NCI-H146 (cell line): ENCODE data around the gene NUAK1.

Source experiments
- DNase-seq: peaks from one replicate; lab custom pipeline; 2025; lab: John Stamatoyannopoulos, UW

NUAK1 gene

DNA sequence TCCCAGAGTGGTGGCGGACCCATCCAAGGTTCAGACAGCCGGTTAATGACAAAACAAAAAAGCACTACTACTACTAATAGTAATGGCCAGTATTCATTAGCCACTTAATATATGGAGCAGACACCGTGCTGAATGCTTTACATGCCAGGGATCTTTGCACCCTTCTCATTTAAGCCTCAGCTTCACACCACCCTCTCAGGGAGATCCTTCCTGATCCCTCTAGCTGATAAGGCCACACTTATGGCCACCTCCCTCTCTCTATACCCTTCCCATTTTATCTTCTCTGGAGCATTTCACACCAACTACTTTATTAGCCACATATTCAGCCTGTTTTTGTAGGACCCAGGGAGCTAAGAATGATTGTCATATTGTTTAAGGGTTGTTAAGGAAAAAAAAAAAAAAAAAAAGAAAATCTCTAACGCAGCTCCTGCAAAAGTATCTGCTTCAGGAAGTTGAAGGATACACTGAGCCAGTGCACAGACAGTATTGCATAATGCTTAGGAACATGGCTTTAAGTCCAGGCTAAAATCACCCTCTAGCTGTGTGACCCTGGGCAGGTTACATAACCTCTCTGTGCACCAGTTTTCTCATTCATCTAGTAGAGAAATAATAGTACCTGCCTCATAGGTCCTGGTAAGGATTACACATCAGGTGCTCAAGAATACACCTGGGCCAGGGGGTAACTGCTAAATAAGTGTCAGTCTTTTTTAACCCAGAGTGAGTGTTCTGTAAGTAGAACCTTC, 29.4 kb downstream of the NUAK1 start:
- no peak for DNase-seq

DNA sequence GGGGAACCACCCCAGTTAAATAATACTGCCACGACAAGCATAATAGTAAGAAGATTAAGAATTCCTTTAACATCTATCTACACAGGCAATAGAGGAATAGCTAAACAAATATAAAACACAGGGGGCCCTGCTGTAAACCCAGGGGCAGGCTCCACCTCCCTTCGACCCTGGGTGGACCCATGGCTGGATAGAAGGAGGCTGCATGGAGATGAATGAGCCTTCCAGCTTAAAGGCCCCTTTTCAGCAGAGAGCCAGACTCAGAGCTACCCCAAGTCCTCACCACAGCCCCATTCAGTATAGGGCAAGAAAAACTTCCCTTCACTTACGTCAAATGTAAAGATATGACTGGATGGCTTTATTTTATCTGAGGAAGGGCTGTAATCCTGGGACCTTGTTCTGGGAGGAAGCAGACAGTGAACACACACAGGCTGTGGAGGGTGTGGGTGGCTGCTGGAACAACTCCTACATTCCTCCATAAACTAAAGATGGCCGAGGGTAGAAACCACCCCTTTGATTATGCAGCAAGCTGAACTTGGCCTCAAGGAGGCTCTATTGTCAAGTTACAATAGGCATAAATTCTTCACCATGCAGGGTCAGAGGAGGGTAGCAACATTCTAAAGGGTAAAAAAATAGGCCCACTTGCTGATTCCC, 30.4 kb downstream of the NUAK1 start:
- DNase-seq: no peak

DNA sequence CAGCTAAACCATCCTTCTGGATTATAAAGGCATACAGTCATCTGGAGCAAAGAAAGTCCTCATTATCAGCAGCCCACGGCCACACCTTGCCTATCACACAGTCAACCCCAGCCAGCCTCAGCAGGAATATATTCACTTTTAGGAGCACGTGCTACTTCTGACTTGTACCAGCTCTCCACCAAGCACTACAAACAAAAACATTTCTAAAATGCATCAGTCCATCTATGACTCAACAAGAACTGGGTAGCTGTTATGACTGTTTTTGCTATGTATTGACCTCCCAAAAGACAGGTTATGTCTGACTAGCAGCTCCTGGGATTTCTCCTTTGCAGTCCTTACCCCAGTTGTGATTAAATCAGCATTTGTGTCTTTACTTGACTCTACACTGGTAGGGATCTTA, 31.2 kb downstream of the NUAK1 start:
- no peak for DNase-seq

DNA sequence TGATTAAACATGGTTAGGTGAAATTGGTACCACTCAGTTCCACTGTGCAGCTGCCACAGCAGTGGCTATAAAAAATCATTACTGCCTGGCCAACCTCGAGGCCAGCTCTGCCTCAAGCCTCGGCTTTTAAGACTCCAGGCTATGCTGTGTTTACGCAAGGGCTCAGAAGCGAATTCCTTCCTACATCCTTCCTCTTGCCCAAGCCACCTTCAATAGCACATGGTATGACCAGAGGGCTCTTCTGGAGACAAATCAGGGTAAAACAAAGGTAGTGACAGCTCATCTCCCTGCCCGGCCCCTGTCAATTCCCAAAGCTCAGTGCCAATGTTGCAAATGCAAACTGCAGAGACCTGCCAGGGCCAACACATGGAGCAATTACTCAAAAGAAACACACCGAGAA, 31.9 kb downstream of the NUAK1 start:
- no peak for DNase-seq

DNA sequence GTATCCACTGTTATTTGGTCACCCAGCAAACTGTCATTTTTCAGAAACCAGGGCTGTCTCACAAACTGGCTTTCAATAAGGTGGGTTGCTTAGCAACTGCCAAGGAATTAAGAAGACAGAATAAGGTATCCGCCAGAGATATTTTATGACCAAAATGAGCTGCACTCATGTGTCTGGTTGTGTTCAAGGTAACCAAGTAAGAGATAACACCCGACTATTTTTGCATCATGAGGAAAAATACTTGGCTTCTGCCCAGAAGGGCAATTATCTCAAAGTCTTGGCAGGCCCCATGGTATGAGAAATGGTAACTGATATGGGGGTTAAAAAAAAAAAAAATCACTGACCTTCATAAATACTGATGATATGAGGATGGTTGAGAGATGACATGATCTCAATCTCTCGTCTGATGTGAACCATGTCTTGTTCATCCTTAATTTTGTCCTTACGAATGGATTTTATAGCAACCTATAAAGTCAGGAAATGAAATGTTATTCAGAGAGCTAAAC, 32.6 kb downstream of the NUAK1 start:
- DNase-seq: no peak

DNA sequence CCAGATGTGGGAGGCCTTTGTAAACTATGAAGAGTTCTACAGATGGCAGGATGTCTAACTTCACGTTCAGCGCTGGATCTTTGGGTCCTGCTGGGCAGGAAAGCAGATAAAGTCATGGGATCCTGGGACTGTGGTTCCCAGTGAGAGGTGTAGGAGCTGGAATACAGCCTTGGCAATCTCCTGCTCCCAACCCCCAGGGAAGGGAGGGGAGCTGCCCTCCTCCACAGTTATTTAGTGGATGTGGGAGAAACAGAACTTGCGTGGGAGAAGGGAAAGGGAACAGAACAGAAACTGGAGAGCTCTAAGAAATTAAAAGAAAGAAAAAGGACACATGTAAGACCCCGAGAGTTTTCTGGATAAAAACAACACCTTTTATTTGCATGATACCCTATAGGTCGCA, 37.0 kb downstream of the NUAK1 start:
- DNase-seq: no peak

DNA sequence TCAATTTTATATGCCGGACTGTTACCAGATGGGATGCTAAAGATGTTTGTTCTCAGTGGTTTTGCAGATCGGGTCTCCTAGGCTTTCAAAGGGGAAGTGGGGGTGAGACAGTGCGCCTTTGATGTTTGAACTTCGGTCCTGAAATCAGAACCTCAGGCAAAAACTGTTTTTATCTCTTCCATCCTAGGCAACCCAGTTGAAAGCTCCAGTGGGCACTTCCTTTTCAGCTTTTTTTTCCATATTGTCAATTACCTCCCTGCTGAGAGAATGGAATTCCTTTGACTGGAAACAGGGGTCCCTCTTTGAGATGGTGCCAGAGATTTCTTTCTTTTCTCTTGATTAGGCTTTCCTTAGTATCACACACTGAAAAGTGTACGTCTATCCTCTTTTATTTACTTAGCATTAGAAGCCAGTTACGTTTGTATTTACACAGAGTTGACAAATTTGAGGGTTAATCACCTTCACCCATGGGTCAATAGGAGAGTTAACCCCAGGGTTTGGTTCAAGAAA, 40.0 kb downstream of the NUAK1 start:
- DNase-seq: no peak

DNA sequence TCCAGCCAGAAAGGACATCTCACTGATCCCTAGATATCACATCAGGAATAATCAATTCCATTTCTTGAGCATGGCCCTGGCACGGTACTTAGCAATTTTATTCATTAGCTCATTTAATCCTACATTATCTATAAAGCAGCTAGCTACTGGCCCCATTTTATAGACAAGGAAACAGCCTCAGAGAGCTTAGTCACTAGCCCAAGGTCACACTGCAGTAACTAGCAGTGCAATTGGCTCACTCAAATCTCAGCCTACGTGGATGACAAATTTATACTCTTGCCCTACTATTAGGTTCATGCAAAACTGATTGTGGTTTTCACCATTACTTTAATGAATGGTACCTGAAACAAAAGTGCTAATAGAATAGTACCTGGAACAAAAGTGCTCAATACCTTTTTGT, 41.7 kb downstream of the NUAK1 start:
- no peak for DNase-seq

DNA sequence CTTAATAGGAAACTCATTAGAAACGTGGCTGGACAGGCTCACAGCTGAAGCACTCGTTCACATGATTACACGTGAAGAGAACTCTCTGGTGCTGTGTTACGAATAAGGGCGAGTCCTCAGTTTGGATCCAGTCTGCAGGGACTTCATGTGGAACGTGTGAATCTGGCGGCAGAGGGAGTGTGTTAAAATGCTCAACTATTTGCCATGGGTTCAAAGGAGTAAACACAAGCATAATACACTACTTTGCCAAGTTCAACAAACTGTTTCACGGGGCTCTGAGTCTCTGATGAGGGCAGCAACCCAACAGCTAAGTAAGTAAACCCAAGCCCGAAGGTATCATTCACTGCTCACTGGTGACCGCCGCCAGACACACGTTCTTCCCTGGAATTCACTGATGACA, 42.4 kb downstream of the NUAK1 start:
- DNase-seq: no peak

DNA sequence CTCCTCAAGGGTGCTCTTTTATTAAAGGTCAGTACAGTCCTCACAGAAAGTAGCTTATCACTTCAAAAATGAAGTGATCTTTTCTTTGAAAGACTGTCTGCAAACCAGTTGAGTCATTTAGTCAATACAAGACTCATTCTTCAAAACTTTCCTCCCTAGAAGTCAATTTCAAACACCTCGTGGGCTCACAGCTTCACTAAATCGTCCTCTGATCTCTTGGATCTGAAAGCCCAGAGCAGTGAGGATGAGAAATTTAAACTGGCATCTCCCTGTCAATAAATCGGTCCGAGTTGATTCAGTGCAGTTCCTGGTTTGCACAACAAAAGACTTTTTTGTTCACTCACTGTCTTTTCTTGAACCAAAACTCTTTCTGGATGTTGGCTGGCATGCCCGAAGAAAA, 44.5 kb downstream of the NUAK1 start:
- no peak for DNase-seq

DNA sequence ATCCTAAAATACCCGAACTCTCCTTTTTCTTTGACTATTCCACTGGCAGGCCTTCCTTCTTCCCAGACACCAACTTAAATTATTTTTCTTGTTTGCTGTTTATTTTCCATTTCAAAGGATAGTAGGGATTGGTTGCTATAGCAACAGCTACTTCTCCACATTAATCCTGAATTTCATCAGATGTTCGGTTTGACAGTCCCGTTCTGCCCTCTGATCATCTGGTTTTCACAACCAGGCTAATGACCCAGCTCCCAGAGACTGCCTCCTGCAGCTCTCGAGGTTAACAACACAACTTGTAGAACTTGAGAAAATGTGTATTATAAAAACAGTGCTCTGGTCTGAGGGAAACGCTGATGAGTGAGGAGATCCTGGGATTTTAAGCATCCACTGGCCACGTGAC, 45.5 kb downstream of the NUAK1 start:
- no peak for DNase-seq

DNA sequence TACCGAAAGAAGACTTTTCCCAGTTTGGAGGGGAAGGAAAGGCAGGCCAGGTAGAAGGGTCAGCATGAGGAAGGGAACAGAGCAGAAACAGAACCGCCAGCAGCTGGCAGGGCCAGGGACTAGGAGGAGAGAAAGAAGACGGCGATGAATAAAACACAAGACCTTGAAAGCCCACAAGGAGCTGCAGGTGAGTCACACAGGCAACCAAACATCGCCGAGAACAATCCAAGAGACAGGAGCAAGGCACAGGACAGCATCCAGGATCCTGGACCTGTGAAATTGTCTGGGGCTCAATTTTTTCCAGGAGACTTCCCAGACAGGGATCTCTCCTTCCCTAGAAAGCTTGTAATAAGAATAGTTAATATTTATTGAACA, 47.3 kb downstream of the NUAK1 start:
- DNase-seq: no peak

DNA sequence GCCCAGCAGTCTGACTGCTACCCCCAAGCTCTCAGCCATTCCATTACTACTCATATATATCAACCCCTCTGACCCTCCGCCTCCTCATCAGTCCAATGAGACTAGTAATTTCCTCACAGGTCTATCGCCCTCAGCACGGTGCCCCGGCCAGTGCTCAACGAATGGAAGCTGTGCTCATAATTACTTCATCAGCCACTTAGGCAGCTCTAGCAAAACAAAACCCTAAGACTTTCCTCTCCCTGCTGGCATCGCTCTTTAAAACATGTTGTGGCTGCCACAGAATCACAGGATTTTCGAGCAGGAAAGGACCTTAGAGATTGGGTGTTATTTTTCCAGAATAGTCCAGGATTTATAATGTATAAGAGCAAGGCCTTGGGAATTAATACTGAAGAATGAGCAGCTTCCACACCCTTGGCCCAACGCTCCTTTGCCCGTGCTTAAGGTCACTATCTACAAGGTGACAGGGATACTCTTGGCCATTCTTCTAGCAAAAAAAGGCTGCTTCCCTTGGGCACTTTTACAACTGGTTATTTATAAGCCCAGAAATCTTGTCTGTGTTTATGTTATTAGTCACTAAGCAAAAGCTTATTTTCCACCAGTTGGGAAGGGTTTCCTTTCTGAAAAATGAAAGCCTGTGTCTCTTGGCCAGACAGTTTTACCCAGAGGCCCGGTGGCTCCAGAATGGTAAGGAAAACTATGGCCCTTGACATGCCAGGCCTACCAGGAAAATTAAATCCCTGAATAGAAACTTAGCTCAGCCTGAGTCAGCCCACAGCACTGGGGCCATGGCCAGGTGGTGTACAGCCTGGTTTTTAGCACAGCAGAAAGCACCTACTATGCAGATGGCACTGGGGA, 47.9 kb downstream of the NUAK1 start:
- DNase-seq: no peak

DNA sequence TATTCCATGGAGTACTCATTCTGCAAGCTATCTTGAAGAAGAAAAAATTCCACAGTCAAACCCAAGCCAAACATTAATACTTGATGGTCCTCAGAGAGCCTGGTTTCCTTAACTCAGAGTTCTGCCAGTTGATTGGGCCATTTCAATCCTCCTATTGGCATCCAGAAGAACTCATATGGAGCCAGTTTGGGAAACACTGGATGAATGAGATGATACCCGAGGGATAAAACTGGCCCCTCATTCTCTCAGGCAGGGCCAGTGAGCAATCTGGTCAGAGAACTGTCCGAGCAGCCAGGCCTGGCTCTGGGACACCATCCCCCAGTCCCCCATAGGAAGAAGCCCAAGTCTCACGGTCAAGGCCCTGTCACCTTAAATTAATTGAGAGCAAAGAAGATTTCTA, 48.8 kb downstream of the NUAK1 start:
- DNase-seq: no peak

DNA sequence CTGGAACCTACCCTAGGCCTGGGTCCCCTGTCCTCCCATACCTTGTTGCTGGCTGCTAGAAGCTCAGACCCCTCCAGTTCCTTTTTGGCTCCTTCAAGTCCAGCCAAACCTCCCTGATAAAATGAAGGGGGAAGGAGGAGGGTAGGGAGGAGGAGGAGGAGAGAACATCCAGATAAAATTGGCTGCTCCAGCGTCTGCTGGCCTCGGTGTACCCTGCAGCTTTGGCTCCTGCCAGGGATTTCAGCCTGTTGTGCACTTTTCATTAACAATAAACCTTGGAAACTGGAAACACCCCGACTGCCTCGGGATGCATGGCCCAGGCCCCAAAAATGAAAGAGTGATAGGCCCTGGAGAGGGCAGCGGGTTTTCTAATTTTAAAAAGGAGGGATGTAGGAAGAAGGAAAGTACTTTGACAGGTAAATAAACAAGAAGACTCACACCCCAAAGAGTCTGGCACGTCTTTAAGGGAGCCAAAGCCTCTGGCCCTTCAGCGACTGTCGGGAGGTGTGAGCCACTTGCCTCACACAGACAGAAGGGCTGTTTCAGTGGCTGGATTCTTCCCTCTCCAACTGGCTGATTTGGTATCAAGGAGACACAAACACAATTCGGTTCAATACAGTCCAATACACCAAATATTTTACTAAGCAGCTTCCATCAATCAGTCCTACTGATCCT, 49.8 kb downstream of the NUAK1 start:
- no peak for DNase-seq

DNA sequence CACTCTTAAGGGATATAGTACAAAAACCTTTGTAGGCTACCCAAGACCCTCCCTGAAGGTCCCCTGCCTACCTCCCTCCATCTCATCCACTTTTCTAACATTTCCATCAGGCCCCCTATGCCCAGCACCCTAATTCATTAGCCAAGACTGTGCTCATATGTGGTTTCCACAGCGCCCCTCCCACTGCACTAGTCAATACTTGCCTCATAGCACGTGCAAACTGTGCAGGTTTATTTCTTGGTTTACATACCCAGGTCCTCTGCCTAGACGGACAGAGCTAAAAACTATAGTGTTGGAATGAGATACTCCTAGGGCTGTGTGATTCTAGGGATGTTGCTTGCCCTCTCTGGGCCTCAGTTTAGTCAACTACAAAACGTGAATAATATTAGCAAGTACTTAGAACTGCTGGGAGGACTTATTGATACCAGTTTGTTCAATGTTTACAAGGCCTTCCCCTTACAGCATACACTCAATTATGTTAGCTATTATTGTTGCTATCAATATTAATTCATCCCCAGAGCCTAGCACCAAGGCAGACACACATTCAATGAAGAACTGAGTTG, 50.4 kb downstream of the NUAK1 start:
- DNase-seq: no peak

DNA sequence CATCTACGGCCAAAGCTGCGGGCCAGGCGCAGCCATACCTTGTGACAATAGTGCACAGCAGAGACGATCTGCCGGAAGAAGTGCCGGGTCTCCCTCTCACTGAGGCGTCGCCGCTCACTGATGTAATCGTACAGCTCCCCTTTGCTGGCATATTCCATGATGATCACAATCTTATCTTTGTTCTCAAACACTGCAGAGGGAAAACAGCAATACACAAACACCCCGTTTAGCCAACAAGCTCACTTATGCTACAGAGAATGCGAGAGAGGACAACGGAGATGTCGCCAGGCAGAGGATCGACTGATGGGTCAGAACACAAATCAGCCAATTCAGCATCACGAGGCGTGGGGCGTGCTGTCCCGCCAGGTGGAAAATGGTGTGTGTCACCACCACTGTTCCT, 52.1 kb downstream of the NUAK1 start:
- DNase-seq: no peak

DNA sequence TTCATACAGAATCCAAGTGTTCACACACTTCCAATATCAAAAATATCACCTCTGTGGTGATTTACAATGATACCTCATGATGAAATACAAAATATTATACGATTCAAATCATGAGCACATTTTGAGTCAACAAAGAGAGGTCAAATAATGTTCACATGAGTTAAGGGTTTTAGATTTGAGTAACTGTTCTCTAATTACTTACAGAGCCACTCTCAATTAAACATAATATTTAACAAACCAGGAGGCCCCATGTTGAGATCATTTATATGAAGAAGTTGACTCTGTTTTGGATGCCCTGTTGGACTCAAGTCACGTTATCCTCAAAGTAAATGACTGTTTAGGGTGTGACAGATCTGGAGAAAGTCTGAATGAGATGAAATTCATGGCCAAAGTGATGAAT, 53.5 kb downstream of the NUAK1 start:
- DNase-seq: no peak

DNA sequence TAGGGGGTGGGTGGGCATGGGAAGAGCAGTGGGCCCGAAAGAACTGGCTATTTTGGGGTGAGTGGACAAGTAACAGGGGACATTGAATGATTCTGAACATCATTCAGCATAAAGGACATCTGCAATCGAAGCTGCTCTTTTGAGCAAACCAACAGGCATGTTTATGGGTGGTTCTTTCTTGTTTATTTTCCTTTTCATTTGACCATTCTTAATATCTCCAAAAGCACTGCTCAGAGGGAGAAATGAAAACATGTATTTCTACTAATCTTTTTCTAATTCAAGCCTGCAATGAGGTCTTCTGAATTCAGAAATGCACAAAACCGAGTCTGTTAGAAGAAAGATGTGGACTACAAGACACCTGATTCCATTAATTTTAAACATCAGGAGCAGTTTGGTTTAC, 54.0 kb downstream of the NUAK1 start:
- DNase-seq: no peak

DNA sequence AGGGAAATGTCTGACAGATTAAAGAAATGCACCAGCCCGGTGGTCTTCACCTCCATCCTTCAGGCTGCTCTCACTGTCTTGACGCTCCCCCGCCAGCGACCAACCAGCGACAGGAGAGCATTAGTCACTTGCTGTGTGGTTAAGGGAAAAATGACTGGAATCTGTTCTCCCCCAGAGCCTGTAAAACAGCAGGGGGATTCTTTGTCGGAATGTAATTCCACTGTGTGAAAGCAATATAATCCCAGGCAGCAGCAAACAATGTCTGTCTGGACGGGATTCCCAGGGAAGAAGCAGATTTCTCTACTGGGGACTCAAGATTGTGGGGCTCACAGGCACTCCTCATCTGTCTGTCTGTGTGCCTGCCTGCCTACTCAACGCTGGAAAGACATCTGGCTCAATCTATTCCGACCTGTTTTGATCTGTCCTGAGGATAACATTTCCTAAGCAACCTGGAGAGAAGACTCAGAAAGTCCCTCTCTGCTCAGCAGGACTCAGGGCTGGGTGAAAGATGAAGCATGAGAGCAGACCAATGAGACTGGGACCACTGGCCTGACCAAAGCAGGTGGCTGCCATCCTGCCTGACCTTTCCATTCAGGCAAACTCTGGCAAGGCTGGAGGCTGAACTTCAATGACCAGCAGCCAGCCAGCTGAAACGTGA, 54.6 kb downstream of the NUAK1 start:
- DNase-seq: no peak
